ENCODE measurements around the gene FARS2.

DNA sequence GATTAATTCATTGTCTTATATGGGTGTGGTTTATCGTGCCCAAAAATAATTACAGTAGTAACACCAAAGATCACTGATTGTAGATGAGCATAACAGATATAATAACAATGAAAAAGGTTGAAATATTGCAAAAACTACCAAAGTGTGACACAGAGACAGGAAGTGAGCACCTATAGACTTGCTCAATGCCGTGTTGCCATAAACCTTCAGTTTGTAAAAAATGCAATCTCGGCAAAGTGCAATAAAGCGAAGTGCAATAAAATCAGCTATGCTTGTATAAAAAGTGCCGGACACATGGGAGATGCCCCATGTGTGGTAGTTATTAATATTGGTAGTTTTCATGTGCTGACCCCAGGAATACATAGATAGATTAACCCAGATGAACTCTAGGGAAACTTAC, 552.8 kb downstream of the FARS2 start:
- no peak for TF ChIP-seq CTCF (IDR thresholded peaks at IDR 0.05)
- no peak for TF ChIP-seq MAX (IDR thresholded peaks at IDR 0.05; ENCODE audit: low read depth)
- no peak for TF ChIP-seq SMC3 (IDR thresholded peaks at IDR 0.05; ENCODE audit: low read depth, low read length)
- no peak for TF ChIP-seq NFIC (IDR thresholded peaks at IDR 0.05; ENCODE audit: borderline replicate concordance)
- TF ChIP-seq REST (IDR thresholded peaks at IDR 0.05; ENCODE audit: low read depth, low read length): no peak
- TF ChIP-seq EP300 (IDR thresholded peaks at IDR 0.05; ENCODE audit: borderline replicate concordance in 1 of 2, low read depth in 1 of 2, low read length in 1 of 2): no peak
- TF ChIP-seq, protein P1, sequence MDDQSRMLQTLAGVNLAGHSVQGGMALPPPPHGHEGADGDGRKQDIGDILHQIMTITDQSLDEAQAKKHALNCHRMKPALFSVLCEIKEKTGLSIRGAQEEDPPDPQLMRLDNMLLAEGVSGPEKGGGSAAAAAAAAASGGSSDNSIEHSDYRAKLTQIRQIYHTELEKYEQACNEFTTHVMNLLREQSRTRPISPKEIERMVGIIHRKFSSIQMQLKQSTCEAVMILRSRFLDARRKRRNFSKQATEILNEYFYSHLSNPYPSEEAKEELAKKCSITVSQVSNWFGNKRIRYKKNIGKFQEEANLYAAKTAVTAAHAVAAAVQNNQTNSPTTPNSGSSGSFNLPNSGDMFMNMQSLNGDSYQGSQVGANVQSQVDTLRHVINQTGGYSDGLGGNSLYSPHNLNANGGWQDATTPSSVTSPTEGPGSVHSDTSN (IDR thresholded peaks at IDR 0.05): no peak
- TF ChIP-seq FOXM1 (IDR thresholded peaks at IDR 0.05; ENCODE audit: low read depth): no peak
